SH-SY5Y (cell line): Measurements from ENCODE around the gene APOA5.
A peak's percentile ranks its signal among the peaks of the same experiment; 100 is the strongest.

ENCODE experiments used
- GATA2 ChIP-seq: IDR thresholded peaks from 2 replicates; pipeline ENCODE4 v1.6.1; 2011; ENCODE audit warnings: mild to moderate bottlenecking, low read depth, low read length
- GATA3 ChIP-seq: IDR thresholded peaks from 2 replicates; pipeline ENCODE4 v1.6.1; 2011; ENCODE audit warnings: low read depth, mild to moderate bottlenecking, low read length, moderate library complexity

APOA5 gene

DNA sequence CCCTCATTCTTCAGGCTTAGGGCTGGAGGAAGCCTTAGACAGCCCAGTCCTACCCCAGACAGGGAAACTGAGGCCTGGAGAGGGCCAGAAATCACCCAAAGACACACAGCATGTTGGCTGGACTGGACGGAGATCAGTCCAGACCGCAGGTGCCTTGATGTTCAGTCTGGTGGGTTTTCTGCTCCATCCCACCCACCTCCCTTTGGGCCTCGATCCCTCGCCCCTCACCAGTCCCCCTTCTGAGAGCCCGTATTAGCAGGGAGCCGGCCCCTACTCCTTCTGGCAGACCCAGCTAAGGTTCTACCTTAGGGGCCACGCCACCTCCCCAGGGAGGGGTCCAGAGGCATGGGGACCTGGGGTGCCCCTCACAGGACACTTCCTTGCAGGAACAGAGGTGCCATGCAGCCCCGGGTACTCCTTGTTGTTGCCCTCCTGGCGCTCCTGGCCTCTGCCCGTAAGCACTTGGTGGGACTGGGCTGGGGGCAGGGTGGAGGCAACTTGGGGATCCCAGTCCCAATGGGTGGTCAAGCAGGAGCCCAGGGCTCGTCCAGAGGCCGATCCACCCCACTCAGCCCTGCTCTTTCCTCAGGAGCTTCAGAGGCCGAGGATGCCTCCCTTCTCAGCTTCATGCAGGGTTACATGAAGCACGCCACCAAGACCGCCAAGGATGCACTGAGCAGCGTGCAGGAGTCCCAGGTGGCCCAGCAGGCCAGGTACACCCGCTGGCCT is 38.7 kb upstream of the APOA5 start:
- TF ChIP-seq GATA2 (no peak), GATA3 (no peak)

GRCh38 chr11:116829525-116830183 is 38.0 kb upstream of the APOA5 start, which contains the start of gene APOC3:
Gene APOC3, plus strand, starts transcription at chr11:116829907. Its CDS starts 676 bp downstream, at chr11:116830583.
- no peak for TF ChIP-seq GATA2
- TF ChIP-seq GATA3: no peak

DNA sequence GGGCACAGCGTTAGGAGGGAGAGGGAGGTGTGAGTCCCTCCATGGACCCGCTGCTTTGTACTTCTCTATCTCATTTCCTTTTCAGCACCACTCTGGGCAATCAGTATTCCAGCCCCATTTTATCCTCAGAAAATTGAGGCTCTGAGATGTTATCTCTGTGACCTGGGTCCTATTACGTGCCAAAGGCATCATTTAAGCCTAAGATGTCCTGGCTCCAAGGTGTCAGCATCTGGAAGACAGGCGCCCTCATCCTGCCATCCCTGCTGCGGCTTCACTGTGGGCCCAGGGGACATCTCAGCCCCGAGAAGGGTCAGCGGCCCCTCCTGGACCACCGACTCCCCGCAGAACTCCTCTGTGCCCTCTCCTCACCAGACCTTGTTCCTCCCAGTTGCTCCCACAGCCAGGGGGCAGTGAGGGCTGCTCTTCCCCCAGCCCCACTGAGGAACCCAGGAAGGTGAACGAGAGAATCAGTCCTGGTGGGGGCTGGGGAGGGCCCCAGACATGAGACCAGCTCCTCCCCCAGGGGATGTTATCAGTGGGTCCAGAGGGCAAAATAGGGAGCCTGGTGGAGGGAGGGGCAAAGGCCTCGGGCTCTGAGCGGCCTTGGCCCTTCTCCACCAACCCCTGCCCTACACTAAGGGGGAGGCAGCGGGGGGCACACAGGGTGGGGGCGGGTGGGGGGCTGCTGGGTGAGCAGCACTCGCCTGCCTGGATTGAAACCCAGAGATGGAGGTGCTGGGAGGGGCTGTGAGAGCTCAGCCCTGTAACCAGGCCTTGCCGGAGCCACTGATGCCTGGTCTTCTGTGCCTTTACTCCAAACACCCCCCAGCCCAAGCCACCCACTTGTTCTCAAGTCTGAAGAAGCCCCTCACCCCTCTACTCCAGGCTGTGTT is 37.2 kb upstream of the APOA5 start:
- TF ChIP-seq GATA2 (peak; percentile 88), GATA3 (no peak)

DNA sequence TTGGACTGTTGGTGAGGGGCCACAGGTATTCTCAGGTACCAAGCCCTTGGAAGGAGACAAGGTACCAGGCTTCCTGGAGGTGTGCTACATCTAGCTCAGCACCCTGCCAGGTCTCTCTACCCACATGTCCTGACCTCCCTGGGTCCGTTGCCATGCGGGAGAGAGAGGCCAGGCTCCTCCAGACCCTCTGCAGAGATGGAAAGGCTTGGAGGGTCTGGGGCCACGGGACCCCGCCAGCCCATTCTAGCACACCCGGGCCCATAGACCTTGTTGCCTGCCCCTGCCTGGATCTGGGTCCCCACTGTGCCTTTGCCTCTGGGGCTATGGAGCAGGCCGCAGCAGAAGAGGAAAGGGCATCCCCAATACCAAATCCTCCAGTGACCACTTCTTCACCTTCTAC is 35.8 kb upstream of the APOA5 start:
- no peak for TF ChIP-seq GATA2
- no peak for TF ChIP-seq GATA3

DNA sequence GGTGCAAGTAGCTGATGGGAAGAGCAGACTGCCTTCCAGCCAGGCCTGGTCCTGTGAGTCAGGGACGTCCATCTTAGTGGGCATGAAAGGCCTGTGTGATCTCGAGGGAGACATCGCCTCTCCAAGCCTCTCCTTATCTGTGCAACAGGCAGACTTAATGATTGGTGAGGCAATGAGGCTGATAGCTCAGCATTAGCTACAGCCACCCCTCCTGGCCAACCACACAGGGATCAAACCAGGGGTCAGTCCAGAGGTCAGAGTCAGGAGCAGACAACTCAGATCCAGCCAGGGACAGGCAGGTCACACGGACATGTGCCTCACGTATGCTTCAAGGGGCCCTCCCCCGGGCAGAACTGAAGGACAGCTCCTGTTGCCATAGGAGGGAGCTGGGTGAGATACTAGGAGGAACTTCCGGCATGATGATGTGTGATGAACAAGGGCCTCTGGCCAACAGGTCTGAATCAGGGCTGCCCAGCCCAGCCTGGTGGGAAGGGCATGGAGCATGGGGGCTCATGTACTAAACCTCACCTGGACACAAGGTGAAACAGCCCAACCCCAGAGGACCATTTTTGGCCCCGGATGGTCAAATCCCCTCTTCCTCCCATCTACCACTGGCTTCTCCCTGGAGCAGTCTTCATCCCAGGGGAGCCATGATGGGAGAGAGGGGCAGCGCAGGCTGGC is 35.2 kb upstream of the APOA5 start:
- TF ChIP-seq GATA2: no peak
- TF ChIP-seq GATA3: no peak

GRCh38 chr11:116825854-116826750 is 34.4 kb upstream of the APOA5 start:
- TF ChIP-seq GATA3: no peak
- TF ChIP-seq GATA2: no peak

GRCh38 chr11:116825434-116825833 is 33.8 kb upstream of the APOA5 start:
- no peak for TF ChIP-seq GATA2
- TF ChIP-seq GATA3: no peak

GRCh38 chr11:116823031-116823843 is 31.6 kb upstream of the APOA5 start, which contains the start of gene APOA4:
Gene APOA4, minus strand, starts transcription at chr11:116823304. Its CDS starts 113 bp downstream, at chr11:116823191.
- no peak for TF ChIP-seq GATA2

- TF ChIP-seq GATA2 (no peak), GATA3 (no peak)
These were observed 30.9 kb upstream of the APOA5 start for GRCh38 chr11:116822575-116822974.

DNA sequence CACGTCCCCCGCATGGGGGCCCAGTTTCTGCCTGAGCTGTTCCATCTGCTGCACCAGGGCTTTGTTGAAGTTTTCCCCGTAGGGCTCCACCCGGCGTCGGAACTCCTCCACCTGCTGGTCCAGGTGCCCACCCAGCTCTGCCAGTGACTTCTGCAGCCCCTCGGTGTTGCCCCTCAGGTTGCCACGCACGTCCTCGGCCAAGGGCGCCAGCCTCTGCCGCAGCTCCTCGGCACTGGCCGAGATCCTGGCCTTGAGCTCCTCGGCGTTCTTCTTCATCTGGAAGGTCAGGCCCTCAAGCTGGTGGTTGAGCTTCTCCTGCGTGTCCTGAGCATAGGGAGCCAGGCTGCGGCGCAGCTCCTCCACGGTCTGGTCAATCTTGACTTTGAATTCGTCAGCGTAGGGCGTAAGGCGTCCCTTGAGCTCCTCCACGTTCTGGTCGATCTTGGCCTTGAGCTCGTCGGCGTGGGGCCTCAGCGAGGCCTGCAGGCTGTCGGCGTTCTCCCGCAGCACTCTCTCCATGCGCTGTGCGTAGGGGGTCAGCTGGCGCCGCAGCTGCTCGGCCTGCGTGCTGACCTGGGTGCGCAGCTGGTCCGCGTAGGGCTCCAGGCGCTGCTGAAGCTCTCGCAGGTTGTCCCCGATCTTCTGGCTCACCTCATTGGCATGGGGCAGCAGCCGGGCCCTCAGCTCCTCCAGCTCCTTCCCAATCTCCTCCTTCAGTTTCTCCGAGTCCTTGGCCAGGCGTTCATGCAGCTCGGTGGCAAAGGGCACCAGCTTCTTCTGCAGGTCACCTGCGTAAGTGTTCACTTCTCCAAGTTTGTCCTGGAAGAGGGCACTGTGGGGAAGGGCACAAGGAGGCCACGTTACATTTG is 29.6 kb upstream of the APOA5 start:
- TF ChIP-seq GATA2 (no peak), GATA3 (no peak)

GRCh38 chr11:116819049-116819448 is 27.4 kb upstream of the APOA5 start:
- no peak for TF ChIP-seq GATA3

- TF ChIP-seq GATA2: no peak
- no peak for TF ChIP-seq GATA3
These were observed 22.8 kb upstream of the APOA5 start for GRCh38 chr11:116814502-116814901.
